ENCODE data around the gene ZBTB17. TPM values are rescaled to one million over a fixed set of nuclear protein-coding genes. Genes with fewer than 3 reads are reported as not detected.

ZBTB17 gene
- 39.5 and 76.3 TPM in 2 replicates for total RNA-seq (ENCODE audit: low replicate concordance)

DNA sequence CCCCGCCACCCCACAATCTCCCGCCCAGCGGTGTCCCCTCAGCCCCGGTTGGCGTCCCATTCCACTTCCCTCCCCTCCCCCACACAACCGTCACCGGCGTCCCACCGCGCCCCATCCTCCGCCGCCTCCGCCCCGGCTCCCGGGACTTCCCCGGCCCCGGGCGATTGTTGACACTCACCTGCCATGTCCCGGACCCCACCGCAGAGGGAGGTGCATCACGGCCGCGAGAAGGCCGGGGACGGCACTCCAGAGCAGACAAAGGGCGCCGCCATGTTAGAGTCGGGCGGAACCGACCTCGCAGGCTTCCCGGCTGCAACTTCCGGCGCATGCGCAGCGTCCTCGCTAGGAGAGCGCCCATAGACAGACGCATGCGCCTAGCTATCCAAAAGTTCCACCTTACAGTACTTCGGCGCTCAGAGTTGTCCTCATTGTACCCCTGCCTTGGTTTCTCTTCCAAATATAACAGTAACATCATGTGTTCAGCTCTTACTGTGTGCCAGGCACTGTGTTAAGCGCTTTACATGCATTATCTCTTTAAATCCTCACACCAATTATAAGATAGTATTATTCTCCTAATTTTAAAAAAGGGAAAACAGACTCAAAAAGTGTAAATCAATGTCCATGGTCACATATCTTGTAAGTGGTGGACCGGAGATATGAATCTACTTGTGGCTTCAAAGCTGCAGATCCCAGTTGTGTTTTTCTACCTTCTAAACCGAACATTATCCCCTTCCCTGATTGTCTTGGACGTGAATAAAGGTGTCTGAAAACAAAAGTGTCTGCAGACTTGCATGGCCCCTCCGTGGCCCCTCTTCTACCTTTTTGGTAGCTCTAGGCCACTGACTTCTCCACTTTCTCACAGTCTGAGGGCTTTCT is at the start of gene ZBTB17:
ZBTB17 (minus strand) TSS at position 297 of the 876 bp plus-strand sequence. CDS start 27,606 bp downstream, outside the sequence.

DNA sequence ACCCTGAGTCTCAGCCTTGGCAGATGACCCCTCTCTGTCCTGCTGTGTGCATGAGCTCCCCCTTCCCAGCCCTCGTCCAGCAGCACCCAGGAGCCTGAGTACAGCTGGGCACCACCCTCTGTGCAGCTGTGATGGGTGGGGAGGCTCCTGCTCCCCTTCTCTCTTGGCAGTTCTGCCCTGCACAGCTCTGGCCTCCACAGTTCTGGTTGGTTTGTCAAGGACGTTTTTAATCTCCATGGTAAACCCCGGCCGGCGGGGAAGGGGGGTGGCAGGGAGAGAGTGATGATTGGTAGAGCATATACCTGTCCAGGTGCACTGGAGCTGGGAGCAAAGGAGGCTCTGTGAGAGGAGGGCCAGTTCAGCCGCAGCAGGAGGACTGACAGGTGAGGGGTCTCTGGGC is 45.8 kb upstream of the ZBTB17 start, which contains the start of gene CLCNKA:
CLCNKA (plus strand) TSS at position 356 of the 400 bp plus-strand sequence. CDS start 584 bp downstream, outside the sequence.

DNA sequence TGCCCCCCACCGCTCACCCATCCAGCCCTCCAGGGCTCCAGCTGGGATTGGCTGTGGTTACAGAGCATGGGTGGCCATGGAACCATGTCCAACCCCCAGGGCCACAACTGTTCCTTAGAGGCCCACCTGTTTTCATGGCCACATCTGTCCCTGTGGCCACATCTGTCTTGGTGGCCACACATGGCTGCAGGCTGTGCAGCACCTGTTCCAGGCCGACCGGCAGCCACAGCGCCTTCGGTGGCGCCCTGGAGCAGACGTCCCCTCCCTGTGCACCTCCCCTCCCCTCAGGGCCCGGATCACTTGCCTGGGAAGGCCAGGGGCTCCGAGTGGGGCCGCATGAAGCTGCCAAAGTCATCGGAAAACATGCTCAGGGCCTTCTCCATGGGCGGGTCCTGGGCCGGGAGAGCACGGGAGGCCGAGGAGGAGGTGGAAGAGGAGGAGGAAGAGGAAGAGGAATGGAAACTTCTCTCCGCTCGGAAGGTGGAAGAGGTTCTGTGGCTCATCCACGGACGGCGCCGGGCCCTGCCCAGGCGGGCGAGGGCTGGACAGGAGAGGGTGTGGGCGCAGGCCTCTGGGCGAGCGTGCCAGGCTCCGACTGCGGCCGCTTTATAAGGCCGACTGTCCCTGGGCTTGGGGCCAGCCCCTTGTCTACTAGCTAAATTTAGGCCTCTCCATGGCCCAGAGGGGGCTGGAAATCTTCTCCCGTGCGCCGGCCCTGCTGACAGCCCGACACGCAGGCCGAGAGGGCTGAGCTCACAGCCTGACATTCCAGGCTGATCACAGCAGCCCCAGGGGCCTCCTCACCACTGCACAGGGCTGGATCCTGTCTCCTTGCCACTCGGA is 41.8 kb upstream of the ZBTB17 start, which contains the start of gene HSPB7:
HSPB7 (minus strand) TSS at position 583 of the 843 bp plus-strand sequence; CDS start at position 503, 80 bp downstream.

Other genes starting within 250 kb of the ZBTB17 start
- gene SLC25A34, start 239.8 kb downstream of the ZBTB17 start, total RNA-seq (ENCODE audit: low replicate concordance): 0.30 and 0.47 TPM in 2 replicates
- gene TMEM82, start 233.6 kb downstream of the ZBTB17 start, total RNA-seq (ENCODE audit: low replicate concordance): not detected in 2 replicates
- 13.0 and 143 TPM in 2 replicates for gene FBLIM1, start 217.3 kb downstream of the ZBTB17 start, total RNA-seq (ENCODE audit: low replicate concordance)
- 11.4 and 18.3 TPM in 2 replicates for gene UQCRHL, start 168.5 kb downstream of the ZBTB17 start, total RNA-seq (ENCODE audit: low replicate concordance)
- 10.8 and 22.1 TPM in 2 replicates for gene SPEN, start 128.4 kb downstream of the ZBTB17 start, total RNA-seq (ENCODE audit: low replicate concordance)
- gene SRARP, start 28.1 kb upstream of the ZBTB17 start, total RNA-seq (ENCODE audit: low replicate concordance): not detected in 2 replicates
- 2.5 and 5.1 TPM in 2 replicates for gene HSPB7, start 41.9 kb upstream of the ZBTB17 start, total RNA-seq (ENCODE audit: low replicate concordance)
- 0.08 and 0.35 TPM in 2 replicates for gene CLCNKA, start 45.9 kb upstream of the ZBTB17 start, total RNA-seq (ENCODE audit: low replicate concordance)
- gene CLCNKB, start 67.7 kb upstream of the ZBTB17 start, total RNA-seq (ENCODE audit: low replicate concordance): 0.08 TPM in 1 of 2 replicates, not detected in the other
- 0.08 TPM in 1 of 2 replicates, not detected in the other for gene FAM131C, start 97.5 kb upstream of the ZBTB17 start, total RNA-seq (ENCODE audit: low replicate concordance)
- gene EPHA2, start 180.0 kb upstream of the ZBTB17 start, total RNA-seq (ENCODE audit: low replicate concordance): 13.0 and 66.0 TPM in 2 replicates
- gene ARHGEF19, start 236.6 kb upstream of the ZBTB17 start, total RNA-seq (ENCODE audit: low replicate concordance): 4.3 and 5.5 TPM in 2 replicates